ENCODE measurements around the gene HPSE2. TPM values are rescaled to one million over a fixed set of nuclear protein-coding genes. Genes with fewer than 3 reads are reported as not detected.

The HPSE2 gene
- total RNA-seq, 6 experiments from 2014 or later = 0.05 to 0.09 TPM; not detected in 4

DNA sequence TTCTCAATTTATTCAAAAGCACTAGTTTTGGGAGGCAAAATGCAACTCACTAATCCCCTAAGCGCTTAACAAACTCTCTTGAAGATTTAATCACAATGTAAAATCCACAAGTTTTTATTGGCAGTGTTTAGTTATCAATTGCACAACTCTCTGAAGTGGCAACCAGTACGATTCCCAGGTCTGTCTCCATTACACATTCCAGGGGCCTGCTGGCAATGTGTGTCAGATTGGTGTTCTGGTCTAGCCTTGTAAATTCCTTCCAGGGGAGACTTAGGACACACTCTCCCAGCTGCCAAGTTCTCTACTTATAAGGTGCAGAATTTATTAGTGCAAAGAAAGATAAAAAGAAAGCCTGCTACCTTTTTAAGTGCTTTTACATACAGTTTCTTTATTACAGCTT lies 624.2 kb downstream of the HPSE2 start:
- TF ChIP-seq, protein P1, sequence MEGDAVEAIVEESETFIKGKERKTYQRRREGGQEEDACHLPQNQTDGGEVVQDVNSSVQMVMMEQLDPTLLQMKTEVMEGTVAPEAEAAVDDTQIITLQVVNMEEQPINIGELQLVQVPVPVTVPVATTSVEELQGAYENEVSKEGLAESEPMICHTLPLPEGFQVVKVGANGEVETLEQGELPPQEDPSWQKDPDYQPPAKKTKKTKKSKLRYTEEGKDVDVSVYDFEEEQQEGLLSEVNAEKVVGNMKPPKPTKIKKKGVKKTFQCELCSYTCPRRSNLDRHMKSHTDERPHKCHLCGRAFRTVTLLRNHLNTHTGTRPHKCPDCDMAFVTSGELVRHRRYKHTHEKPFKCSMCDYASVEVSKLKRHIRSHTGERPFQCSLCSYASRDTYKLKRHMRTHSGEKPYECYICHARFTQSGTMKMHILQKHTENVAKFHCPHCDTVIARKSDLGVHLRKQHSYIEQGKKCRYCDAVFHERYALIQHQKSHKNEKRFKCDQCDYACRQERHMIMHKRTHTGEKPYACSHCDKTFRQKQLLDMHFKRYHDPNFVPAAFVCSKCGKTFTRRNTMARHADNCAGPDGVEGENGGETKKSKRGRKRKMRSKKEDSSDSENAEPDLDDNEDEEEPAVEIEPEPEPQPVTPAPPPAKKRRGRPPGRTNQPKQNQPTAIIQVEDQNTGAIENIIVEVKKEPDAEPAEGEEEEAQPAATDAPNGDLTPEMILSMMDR (IDR thresholded peaks at IDR 0.05) = no peak
- DNase-seq = peak; percentile 32
- H3K9me3 Mint-ChIP-seq = no peaks in the 10 kb centered on the region
- H3K4me1 Mint-ChIP-seq (ENCODE audit: low read depth) = peaks cover 27% of the 10 kb centered on the region
- H3K36me3 Mint-ChIP-seq (ENCODE audit: low read depth) = no peaks in the 10 kb centered on the region
- H3K27ac Mint-ChIP-seq = no peak overlapping the region; the same call in 1 of the 2 replicates
- no peak overlapping the region for H3K4me3 Mint-ChIP-seq
- H3K27me3 Mint-ChIP-seq (ENCODE audit: insufficient read depth) = peaks cover 2% of the 10 kb centered on the region; the same call in 1 of the 2 replicates

DNA sequence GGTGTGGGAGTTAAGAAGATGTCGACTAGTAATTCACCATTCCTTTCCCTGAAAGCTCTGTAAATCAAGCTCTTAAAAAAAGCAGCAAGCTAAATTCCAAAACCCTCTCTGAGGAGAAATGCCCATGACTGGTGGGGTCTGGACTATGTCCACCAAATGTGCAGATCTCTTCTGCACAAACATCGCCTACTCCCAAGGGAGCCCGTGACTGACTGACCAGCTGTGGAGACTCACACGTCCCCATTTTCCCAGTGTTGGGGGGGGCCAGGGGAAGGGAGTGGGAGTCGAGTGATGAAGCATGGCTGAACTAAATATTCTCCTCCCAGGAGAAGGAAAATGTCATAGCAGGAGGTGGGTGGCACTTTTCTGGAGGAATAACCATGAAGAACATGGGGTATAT lies 624.8 kb downstream of the HPSE2 start:
- no peak for DNase-seq
- Mint-ChIP-seq H3K27ac (no peak overlapping the region), H3K36me3 (ENCODE audit: low read depth) (no peaks in the 10 kb centered on the region), H3K9me3 (no peaks in the 10 kb centered on the region), H3K4me1 (ENCODE audit: low read depth) (peaks cover 27% of the 10 kb centered on the region), H3K4me3 (no peak overlapping the region), H3K27me3 (ENCODE audit: insufficient read depth) (peaks cover 2% of the 10 kb centered on the region; the same call in 1 of the 2 replicates)
- TF ChIP-seq, protein P1 (IDR thresholded peaks at IDR 0.05) = no peak

GRCh38 chr10:98610301-98610700 lies 625.4 kb downstream of the HPSE2 start:
- DNase-seq = peak; percentile 15
- H3K27ac Mint-ChIP-seq = no peak overlapping the region

GRCh38 chr10:98609265-98609664 lies 626.4 kb downstream of the HPSE2 start:
- no peaks in the 10 kb centered on the region for H3K36me3 Mint-ChIP-seq (ENCODE audit: low read depth)
- TF ChIP-seq, protein P1 (IDR thresholded peaks at IDR 0.05) = no peak
- DNase-seq = no peak
- H3K27ac Mint-ChIP-seq = no peak overlapping the region
- H3K27me3 Mint-ChIP-seq (ENCODE audit: insufficient read depth) = peaks cover 2% of the 10 kb centered on the region; the same call in 1 of the 2 replicates
- no peak overlapping the region for H3K4me3 Mint-ChIP-seq
- H3K9me3 Mint-ChIP-seq = no peaks in the 10 kb centered on the region
- peaks cover 27% of the 10 kb centered on the region for H3K4me1 Mint-ChIP-seq (ENCODE audit: low read depth)

More at GRCh38 chr10:98610301-98610700, 625.4 kb downstream of the HPSE2 start:
- TF ChIP-seq, protein P1 (IDR thresholded peaks at IDR 0.05) = no peak
- Mint-ChIP-seq H3K36me3 (ENCODE audit: low read depth) (no peaks in the 10 kb centered on the region), H3K4me3 (no peak overlapping the region), H3K4me1 (ENCODE audit: low read depth) (peaks cover 27% of the 10 kb centered on the region), H3K27me3 (ENCODE audit: insufficient read depth) (peaks cover 2% of the 10 kb centered on the region; the same call in 1 of the 2 replicates), H3K9me3 (no peaks in the 10 kb centered on the region)

- Mint-ChIP-seq H3K4me3 (no peak overlapping the region), H3K36me3 (ENCODE audit: low read depth) (no peaks in the 10 kb centered on the region), H3K9me3 (no peaks in the 10 kb centered on the region), H3K27me3 (ENCODE audit: insufficient read depth) (peaks cover 2% of the 10 kb centered on the region), H3K27ac (no peak overlapping the region), H3K4me1 (ENCODE audit: low read depth) (peaks cover 27% of the 10 kb centered on the region)
- no peak for DNase-seq
- TF ChIP-seq, protein P1 (IDR thresholded peaks at IDR 0.05) = no peak
Observed at GRCh38 chr10:98608411-98608810, 627.2 kb downstream of the HPSE2 start.

GRCh38 chr10:98602224-98602623 lies 633.4 kb downstream of the HPSE2 start:
- H3K36me3 Mint-ChIP-seq (ENCODE audit: low read depth) = no peaks in the 10 kb centered on the region
- TF ChIP-seq, protein P1 (IDR thresholded peaks at IDR 0.05) = no peak
- no peak overlapping the region for H3K27ac Mint-ChIP-seq
- no peaks in the 10 kb centered on the region for H3K9me3 Mint-ChIP-seq
- DNase-seq = no peak
- no peaks in the 10 kb centered on the region for H3K4me1 Mint-ChIP-seq (ENCODE audit: low read depth)
- no peak overlapping the region for H3K4me3 Mint-ChIP-seq
- H3K27me3 Mint-ChIP-seq (ENCODE audit: insufficient read depth) = peaks cover 1% of the 10 kb centered on the region; the same call in 1 of the 2 replicates
